Liver (tissue), 3 donors: ENCODE results near the gene SMARCB1.

ENCODE experiments used
- YY1 ChIP-seq: IDR thresholded peaks from 2 replicates; pipeline ENCODE4 v1.6.1; 2016; ENCODE audit warnings: antibody characterized with exemption, mild to moderate bottlenecking
- TF ChIP-seq, protein P1 (sequence below): IDR thresholded peaks from 2 replicates; pipeline ENCODE4 v1.6.1; 2016; ENCODE audit warnings: antibody characterized with exemption, mild to moderate bottlenecking
- TF ChIP-seq, protein P2 (sequence below): IDR thresholded peaks from 2 replicates; pipeline ENCODE4 v1.6.1; 2016; ENCODE audit warnings: antibody characterized with exemption
- TF ChIP-seq, protein P3 (sequence below): fragments of 150-350 bp; IDR thresholded peaks from 2 replicates; pipeline ENCODE4 v1.5.1; 2017; ENCODE audit warnings: improper control_type of control experiment, low read depth, low read length; ENCODE audit not compliant: missing input control
- donor health status: healthy.
- donor health status: healthy.

DNA sequence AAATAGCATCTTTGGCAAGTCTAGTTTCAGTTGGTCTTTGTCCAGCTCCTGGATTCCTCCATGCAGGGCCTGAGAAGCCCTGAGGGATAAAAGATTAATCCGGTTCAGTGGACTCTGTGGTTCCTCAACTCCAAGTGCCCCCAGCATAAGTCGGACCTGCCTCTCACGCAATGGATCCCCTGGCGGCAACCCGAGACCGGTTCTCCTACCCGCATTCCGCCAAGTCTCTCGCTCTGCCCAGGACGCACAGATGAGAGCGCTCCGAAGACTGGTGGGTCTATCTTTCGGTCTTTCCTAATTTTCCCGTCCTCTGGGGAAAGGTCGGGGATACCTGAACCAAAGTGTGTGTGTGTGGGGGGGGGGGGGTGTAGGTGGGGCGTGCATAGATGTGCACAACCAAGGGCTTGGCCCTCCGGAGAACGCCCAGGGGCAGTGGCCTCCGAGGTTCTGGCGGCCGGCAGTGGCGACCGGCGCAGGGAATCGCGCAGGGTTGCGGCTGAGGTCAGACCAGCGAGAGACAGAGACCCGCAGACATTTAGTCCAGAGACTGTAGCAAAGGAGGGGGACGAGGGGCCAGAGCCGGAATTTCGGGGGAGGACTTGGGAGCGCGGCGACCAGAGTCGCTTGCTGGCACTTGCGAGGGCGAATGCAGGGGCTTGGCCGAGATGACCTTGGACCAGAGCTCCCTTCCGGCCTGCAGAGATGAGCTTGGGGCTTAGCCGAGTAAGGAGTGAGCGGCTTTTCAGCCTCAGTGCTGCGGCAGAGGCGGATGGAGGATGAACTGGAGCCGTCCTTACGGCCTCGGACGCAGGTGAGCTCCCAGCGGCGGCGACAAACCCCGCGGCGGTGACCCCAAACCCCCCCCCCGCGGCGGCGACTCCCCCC, 70.2 kb downstream of the SMARCB1 start:
- no peak for TF ChIP-seq YY1
- TF ChIP-seq, protein P1, sequence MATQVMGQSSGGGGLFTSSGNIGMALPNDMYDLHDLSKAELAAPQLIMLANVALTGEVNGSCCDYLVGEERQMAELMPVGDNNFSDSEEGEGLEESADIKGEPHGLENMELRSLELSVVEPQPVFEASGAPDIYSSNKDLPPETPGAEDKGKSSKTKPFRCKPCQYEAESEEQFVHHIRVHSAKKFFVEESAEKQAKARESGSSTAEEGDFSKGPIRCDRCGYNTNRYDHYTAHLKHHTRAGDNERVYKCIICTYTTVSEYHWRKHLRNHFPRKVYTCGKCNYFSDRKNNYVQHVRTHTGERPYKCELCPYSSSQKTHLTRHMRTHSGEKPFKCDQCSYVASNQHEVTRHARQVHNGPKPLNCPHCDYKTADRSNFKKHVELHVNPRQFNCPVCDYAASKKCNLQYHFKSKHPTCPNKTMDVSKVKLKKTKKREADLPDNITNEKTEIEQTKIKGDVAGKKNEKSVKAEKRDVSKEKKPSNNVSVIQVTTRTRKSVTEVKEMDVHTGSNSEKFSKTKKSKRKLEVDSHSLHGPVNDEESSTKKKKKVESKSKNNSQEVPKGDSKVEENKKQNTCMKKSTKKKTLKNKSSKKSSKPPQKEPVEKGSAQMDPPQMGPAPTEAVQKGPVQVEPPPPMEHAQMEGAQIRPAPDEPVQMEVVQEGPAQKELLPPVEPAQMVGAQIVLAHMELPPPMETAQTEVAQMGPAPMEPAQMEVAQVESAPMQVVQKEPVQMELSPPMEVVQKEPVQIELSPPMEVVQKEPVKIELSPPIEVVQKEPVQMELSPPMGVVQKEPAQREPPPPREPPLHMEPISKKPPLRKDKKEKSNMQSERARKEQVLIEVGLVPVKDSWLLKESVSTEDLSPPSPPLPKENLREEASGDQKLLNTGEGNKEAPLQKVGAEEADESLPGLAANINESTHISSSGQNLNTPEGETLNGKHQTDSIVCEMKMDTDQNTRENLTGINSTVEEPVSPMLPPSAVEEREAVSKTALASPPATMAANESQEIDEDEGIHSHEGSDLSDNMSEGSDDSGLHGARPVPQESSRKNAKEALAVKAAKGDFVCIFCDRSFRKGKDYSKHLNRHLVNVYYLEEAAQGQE: no peak
- TF ChIP-seq, protein P2, sequence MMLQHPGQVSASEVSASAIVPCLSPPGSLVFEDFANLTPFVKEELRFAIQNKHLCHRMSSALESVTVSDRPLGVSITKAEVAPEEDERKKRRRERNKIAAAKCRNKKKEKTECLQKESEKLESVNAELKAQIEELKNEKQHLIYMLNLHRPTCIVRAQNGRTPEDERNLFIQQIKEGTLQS: no peak
- TF ChIP-seq, protein P3, sequence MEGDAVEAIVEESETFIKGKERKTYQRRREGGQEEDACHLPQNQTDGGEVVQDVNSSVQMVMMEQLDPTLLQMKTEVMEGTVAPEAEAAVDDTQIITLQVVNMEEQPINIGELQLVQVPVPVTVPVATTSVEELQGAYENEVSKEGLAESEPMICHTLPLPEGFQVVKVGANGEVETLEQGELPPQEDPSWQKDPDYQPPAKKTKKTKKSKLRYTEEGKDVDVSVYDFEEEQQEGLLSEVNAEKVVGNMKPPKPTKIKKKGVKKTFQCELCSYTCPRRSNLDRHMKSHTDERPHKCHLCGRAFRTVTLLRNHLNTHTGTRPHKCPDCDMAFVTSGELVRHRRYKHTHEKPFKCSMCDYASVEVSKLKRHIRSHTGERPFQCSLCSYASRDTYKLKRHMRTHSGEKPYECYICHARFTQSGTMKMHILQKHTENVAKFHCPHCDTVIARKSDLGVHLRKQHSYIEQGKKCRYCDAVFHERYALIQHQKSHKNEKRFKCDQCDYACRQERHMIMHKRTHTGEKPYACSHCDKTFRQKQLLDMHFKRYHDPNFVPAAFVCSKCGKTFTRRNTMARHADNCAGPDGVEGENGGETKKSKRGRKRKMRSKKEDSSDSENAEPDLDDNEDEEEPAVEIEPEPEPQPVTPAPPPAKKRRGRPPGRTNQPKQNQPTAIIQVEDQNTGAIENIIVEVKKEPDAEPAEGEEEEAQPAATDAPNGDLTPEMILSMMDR: no peak
